Bone marrow (tissue), 2 donors: ENCODE results near the gene HBP1.
"Not testable (repeated sequence)": the region's sequence is repeated elsewhere in the genome, so short reads cannot be mapped to it uniquely, and the experiment has no call there.

Source experiments
- DNase-seq, 2 donors: peaks; one replicate each; lab custom pipeline; 2025; lab: John Stamatoyannopoulos, UW

Gene HBP1

DNA sequence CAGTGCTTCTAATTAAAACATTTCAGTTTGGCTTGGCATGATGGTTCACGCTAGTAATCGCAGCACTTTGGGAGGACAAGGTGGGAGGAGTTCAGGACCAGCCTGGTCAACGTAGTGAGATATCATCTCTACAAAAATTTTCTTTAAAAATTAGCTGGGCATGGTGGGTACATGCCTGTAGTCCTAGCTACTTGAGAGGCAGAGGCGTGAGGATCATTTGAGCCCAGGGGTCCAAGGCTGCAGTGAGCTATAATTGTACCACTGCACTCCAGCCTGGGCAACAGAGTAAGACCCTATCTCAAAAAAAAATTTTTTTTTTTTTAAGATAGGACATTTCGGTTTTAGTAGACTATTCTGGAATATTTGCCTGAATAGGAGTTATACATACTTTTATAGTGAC lies 12.4 kb downstream of the HBP1 start:
- DNase-seq, result no peak

DNA sequence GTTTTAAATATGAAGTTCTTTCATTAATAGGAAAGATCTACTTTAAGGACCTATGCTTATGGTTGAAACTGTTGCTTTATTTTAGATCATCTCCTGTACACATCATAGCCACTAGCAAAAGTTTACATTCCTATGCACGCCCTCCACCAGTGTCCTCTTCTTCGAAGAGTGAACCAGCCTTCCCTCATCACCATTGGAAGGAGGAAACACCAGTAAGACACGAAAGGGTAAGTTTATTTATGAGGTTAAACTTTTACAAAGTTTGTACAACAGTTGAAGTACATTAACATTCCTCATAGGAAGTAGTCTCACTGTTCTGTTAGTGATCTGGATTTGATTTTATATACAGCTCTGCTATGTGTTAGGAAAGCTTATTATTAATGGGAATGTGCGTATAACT lies 16.9 kb downstream of the HBP1 start:
- no peak for DNase-seq

DNA sequence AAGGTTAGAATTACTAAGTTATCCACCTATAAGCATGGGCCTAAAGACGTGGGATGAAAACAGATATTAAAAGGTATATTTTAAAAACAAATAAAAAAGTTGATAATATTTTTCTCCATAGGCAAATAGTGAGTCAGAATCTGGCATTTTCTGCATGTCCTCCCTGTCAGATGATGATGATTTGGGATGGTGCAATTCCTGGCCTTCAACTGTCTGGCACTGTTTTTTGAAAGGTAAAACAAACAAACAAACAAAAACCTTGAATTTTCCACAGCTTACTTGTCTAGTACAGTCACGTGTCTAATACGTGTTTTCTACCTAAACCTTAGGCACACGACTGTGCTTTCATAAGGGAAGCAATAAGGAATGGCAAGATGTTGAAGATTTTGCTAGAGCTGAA lies 17.4 kb downstream of the HBP1 start:
- DNase-seq, result no peak

DNA sequence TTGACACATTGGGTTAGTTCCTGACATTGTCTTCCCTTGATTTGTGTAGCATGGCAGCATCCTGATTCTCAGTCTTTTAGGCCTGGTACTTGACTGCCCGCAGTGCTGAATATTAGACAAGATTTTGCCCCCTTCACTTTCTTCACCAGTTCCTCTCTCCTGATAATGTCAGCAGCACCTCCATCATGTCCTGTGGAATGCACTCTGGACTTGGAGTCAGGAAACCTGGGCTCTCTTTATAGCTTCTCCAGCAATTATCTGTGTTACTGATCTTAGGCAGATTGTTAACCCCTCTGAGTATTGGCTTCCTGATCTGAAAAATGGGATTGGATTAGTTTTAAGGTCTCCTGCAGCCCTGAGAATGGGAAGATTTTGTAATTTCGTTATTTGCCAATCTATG lies 19.0 kb downstream of the HBP1 start:
- DNase-seq, result no peak

DNA sequence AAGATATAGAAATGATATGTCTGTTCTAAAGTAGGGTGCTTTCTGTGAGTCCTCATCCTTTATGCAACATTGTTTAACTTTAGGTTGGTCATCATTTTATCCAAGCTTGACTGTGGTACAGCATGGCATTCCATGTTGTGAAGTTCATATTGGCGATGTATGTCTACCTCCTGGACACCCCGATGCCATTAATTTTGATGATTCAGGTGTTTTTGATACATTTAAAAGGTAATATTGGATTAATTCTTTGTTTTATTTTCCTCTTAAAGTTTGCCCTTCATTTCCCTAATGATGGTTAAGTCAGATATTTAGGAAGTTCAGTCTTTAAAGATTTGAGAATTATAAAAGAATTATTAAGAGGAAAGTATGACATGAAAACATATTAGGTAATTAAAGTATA lies 21.3 kb downstream of the HBP1 start:
- no peak for DNase-seq

DNA sequence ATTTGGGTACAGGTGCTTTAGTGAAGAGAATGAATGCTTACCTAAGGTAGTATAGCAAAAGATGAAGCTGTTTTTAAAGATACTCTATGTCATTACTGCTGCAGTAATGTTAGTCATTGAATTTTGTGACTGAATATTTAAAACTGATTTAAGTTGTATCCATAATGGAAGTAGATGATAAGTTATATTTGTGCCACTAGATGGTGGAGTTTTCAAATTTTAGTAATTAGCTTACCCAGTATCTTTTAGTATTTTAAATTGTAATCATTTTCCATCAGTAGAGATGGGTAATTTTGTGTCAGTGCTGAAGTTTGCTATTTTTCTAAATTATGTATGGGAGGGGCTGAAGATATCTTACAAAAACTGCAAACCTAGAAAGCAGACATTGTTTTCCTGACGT lies 25.2 kb downstream of the HBP1 start:
- DNase-seq, result no peak

DNA sequence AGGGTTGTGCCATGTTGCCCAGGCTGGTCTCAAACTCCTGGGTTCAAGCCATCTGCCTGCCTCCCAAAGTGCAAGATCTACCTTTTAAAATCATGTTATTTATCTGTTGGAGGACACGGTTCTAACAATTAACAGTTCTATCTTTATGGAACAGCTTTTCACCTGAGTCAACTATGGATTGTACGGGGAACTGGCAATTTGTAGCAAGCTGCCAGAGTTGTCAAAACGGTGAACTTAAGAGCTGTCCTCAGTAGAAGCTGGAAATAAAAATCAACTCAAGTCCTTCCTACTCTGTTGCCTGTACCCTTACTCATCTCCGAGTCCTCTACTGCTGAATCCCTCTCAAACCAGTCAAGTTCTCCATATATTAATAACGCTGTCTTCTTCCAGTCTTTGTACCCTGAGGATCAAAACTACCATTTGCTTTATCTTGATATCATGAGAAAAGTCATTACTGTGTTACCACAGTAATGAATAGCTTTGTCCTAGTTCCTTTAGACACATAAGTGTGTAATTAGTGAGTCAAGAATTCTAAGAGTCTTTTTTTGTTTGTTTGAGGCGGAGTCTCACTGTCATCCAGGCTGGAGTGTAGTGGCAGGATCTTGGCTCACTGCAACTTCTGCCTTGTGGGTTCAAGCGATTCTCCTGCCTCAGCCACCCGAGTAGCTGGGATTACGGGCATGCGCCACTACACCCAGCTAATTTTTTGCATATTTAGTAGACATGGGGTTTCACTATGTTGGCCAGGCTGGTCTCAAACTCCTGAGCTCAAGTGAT lies 28.2 kb downstream of the HBP1 start:
- no peak for DNase-seq

DNA sequence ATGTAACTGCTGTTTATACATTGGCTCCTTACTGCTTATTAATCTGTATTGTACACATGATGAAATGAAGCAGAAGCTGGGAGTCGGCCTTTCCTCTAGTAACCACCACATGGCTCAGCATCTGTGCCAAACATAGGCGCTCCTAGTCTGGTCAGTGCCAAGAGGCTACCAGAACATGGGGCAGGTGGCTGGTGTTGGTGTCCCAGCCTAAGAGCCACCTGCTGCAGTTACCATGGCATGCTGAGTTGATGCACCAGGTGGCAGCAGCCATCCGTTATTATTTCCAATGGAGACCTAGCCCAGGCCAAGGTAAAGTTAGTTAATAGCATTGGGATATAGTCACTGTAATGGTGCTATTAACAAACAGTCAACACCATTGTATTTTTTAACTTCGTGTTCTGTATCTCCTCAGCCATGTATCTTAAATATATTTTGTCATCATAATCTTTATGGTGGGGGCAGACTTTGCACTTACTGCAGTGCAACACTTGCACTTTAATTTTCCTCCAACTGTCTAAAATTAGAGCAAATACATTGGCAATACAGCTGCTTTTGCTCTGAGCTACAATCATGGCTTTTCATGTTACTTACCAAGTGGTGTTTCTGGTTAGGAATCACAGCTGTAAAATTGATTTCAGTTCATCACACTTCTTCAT lies 33.1 kb downstream of the HBP1 start:
- DNase-seq, result no peak

DNA sequence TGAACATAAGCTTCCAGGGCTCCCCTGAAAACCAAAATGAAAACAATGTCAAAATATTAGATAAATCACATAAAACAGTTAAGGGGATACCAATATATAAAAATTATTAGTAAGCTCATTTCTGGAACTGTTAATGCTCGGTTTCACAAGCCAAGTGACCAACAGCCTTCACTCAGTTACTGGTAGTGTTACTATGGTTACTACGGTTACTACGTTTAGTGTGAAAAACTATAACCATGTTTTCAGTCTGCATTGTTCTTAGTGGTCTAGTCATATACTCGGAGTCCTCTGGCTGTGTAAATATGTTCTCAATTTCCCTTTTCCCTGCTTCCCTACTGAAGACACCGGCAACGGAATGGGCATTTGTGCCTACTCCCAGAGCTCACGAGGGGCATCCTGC lies 34.8 kb downstream of the HBP1 start:
- no peak for DNase-seq

DNA sequence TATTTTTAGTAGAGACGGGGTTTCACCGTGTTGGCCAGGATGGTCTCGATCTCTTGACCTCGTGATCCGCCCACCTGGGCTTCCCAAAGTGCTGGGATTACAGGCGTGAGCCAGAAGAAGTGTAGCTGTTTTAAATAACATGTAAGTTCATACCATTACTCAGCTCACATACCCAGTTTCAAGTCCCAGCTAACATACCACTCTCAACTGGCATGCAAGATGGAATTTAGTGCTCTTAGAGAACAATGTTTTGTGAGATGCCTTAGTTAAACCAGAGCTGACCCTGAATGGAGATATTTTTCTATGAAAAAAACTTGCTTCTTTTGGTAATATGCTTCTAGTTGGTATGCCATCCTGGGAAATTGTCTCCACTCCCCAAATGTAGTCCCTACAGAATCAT lies 37.3 kb downstream of the HBP1 start:
- DNase-seq, result no peak

DNA sequence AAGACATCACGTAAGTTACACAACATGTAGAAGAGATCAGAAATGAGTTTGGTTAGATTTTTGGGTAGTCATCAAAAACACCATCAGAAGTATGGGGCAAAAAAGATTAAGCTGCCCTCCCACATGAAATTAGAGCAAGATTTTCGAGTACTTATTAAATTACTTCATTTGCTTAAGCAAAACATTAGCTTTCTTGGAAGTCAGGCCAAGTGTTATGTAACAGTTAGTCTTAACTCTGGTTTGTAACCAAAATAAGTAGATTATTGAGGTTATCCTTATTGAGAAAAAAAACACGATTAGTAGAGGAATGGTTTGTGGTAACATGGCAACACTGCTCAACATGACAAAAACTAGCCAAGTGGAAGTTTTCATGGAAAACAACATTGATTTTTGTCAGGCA lies 37.9 kb downstream of the HBP1 start:
- no peak for DNase-seq

DNA sequence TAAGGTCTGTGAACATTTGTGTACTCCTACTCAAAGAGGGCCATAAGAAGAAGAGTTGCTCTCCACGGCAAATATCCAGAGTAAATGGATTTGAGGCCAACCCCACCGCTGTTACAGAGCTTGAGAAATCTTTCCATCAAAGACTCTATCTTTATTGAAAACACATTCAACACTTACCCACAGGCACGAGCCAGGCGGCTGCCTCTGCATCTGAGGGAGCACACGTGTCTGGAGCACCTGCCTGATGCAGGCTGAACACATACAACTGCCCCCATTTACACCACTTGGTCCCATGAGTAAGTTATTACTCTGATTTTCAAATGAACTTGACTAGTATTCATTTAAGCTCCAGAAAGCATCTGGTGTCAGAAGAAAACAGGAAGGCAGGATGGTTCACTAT lies 38.7 kb downstream of the HBP1 start:
- no peak for DNase-seq

DNA sequence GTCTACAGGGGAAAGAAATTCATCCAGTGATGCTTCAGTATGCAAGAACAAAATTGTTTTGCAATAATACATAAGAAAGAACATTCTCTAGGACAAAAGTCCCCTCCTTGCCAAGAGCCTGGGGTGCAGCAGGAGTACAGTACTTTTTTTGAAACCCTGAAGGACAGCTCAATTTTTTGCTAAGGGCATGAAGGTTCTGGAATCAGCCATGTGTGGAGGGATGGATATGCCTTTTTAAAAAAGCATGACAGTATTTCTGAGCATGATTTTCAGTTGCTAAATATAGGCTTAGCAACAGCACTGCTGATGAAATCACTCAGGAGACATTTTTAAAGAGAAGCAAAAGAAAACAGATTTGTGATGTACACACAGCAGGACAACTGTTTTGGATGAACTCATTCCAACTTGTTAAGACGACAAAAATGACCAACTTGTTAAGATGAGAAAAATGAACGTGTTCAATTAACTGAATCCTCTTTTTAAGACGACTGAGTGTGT lies 39.3 kb downstream of the HBP1 start:
- DNase-seq, result no peak

DNA sequence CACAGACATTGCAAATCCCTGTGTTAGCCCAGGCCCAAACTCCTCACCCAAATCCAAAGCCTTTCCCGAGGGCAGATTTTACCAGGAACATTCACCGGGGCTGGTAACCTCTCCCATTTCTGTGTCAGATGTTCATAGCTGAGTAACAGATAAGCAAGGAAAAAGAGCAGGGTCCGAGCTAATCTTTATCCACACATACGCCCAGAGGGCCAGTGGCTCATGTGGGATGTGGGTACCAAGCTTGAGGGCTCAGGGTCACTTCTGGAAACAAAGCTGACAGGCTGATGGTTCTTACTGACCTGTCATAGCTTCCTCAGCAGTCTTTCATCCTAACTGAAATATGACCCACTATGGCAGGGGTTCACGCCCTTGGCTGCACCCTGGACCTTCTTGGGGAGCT lies 39.8 kb downstream of the HBP1 start:
- no peak for DNase-seq

DNA sequence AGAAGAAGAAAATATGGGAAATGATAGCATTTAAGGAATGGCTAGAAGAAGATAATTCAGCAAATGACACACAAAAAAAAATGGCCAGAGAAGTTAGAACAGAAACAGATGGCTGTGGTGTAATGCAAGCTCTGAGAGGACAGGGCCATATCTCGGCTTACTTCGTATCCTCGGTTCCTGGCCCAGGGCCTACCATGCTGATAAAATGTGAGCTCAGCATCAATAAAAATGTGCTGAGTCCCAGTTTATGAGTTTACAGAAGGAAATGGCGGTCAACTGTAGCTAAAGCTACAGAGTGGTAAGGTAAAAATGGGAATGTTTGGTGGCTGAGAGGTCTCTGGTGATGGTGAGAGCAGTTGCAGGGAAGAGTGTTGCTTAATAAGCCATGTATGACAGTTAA lies 40.8 kb downstream of the HBP1 start:
- DNase-seq, result no peak

DNA sequence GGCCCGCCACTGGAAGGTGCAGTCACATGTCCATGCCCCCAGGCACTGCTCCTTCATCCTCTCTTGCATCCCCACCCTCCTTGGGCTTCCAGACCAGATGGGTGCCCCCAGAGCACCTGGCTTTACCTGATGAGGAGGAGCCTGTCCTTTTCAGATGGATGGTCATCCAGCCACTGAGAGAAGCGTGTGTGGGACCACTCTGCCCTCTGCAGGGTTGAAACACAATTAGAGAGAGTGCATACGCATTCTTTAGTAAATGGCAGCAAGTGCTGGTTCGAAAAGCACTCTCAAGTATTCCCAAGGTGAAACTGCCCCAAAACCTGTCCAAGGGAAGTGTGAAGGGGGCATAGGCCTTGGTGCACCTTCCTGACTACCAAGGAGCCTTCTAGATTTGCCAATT lies 41.6 kb downstream of the HBP1 start:
- no peak for DNase-seq

DNA sequence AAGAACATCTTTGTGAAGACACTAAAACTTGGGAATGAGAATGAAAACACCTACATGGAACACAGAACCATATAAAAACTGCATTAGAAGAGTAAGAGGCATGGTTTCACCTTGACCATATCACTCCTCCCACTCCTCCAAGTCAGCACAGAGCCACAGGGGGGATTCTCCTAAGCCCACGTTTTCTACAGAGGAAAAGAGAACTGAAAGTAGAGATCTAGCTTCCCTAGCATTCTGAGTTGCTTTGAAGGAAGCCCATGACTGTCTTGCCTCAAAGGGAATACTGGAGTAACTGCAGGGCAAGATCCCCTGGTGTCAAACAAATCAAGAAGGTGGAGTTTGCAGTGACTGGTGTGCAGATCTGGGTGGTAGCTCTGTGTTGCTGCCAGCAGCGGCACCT lies 43.9 kb downstream of the HBP1 start:
- DNase-seq, result no peak

DNA sequence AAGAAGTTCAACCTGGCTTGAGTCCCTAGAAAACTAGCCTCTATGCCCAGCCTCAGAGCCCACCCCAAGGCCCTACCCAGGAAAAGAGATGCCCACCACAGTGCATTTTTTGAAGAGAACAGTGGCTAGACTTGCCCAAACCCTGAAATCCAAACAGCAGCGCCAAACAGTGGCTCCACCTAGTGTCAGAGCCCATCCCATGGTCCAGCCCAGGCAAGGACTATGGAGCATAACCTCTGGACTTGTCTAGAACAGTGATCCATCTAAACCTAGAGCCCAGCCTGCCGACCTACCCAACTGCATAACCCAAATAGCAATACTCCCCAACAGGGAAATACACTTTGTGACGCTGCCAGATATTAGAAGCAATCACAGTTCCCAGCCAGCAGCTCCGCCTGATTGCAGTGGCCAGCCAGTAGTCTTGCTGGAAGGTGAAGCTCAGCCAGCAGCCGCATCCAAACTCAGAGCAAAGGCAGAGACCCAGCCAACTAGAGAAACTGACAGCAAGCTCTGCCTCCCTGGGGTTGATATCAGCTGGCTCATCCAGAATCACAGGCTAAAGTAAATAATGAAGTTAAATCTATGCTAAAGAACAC lies 44.5 kb downstream of the HBP1 start:
- DNase-seq, result no peak

DNA sequence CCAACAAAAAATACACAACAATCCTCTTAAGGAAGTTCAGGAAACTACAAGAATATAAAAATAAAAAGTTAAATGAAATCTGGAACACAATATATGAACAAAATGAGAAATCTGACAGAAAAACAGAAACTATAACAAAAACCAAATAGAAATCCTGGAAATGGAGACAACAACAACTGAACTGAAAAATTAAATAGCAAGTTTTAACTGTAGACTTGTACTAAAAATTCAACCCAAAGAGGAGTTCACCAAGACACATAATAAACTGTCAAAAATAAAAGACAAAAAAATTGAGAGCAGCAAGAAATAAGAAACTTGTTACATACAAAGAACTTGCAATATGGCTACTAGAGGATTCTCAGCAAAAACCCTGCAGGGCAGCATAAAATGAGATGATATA lies 45.1 kb downstream of the HBP1 start:
- DNase-seq, result no peak

DNA sequence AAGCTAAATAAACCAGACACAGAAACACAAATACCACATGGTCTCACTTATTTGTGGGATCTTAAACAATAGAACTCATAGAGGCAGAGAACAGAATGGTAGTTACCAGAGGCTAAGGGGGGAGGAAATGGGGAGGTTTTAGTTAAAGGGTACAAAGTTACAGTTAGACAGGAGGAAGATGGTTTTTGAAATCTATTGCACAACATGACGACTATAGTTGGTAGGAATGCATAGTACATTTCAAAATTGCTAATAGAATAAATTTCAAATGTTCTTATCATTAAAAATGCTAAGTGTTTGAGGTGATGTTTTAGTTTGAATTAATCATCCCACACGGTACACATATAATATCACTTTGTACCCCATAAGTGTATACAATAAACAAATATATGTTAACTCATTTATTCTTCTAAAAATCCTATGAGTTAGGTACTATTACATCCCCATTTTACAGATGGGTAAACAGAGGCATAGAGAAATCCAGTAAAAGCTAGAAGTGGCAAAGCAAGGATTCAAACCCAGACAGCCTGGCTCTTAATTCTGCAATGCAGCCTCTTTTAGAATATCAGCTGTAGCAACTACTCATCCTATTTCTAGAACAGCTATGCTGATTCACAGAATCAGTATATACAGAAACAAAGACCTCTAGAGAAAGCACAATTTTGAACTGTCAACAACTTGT lies 50.9 kb downstream of the HBP1 start:
- no peak for DNase-seq

DNA sequence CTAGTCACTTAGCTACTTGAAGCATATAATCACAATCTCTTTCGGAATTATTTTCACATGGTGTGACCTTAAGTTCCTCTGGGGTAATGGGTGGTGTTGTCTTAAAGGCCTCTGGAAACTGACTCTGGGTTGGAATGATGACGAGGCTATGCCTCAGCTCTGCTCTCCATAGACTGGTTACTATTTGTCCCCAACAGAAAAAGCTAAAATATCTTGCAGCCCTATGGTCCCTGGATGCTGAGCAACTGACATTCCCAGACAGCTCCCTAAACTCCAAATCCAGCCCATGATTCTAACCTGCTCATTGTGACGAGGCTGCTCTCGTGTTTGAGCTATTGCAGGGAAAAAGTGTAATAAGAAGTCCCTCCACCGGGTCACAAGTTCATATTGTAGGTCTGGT lies 51.6 kb downstream of the HBP1 start:
- no peak for DNase-seq

DNA sequence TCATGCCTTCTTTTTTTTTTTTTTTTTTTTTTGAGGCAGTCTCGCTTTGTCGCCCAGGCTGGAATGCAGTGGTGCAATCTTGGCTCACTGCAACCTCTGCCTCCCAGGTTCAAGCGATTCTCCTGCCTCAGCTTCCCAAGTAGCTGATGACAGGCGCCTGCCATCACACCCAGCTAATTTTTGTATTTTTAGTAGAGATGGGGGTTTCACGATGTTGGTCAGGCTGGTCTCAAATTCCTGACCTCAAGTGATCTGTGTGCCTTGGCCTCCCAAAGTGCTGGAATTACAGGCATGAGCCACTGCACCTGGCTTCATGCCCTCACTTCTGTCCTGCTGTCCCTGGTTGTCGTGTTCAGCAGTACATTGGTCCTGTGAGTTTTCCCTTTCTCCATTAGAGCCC lies 52.0 kb downstream of the HBP1 start:
- DNase-seq, result not testable (repeated sequence)
